GM18505 (cell line): Measurements from ENCODE around the gene CDH9.

ENCODE experiments used
- ATAC-seq: cut with Tn5 transposase; IDR thresholded peaks from one replicate; pipeline ENCODE4 v1.9.1; 2021; ENCODE audit not compliant: unreplicated experiment
- POLR2A ChIP-seq: IDR thresholded peaks from 4 replicates; pipeline ENCODE4 v1.6.1; 2011; ENCODE audit warnings: borderline replicate concordance; ENCODE audit not compliant: insufficient read depth, insufficient read length; ENCODE audit errors: extremely low read depth

The CDH9 gene

DNA sequence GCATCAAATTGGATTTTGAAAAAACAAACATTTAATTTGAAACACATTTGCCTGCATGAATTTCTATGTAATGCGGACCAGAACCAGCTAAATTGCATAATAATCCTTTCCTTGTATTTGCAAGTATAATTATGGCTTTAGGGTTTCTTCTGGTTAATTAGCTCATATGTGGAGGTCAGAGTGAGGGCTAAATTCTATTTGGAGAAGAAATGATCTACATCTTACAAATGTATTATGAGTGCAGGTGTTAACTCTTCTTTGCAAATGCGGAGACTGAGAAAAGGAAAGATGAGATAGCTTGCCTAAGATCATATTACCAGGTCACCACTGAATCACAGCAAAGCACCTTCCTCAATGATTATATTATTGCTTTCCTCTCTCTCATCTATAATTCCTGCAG lies 194.7 kb downstream of the CDH9 start:
- ATAC-seq: no peak
- no peak for TF ChIP-seq POLR2A

DNA sequence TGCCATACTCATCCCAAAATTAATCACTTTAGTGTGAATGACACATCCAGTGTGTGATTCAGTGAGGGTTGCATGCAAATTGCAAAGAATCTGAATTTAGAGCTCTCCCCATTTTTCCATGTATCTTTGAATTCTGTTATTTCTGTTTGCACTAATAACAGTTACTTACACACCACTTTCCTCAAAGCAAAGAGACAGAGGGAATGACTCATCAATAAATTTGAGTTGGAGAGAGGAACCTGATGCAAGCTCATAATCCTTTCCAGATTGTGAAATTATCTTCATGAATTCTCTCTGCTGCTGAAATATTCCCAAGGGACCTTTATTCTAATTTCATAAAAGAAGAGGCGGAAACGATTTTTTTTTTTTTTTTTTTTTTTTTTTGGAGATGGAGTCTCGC lies 204.8 kb downstream of the CDH9 start:
- no peak for TF ChIP-seq POLR2A
- ATAC-seq: no peak
